SHP77 treated with DMSO at 0.1 percent for 48 hours (cell line): ENCODE measurements around the gene SLC25A3.
"Not testable (repeated sequence)": the region's sequence is repeated elsewhere in the genome, so short reads cannot be mapped to it uniquely, and the experiment has no call there.

Source experiments
- DNase-seq: peaks from one replicate; lab custom pipeline; 2025; lab: John Stamatoyannopoulos, UW

The SLC25A3 gene

DNA sequence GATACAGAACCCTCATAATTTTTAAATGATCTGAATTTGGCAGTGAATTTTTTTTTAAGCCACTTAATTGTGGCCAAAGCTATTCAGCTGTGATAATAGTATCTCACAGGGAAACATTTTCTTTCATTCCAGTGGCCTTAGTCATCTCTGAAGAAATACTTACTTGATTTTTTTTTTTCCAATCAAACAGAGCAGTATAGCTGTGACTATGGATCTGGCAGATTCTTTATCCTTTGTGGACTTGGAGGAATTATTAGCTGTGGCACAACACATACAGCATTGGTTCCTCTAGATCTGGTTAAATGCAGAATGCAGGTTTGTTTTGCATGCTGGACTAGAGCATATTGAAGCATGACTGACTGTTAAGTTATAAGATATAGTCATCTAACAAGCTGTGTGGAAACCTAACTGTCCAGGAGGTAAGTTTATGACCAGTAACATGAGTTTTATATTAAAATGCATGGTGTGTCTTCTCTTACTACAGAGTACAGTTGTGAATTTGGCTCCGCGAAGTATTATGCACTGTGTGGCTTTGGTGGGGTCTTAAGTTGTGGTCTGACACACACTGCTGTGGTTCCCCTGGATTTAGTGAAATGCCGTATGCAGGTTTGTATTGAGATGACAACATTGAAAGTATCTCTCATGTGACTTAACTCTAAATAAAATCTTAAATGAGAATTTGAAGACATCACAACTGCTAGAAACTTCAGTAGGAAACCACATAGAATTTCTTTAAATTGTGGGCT lies 1.9 kb downstream of the SLC25A3 start:
- no peak for DNase-seq

- DNase-seq, result not testable (repeated sequence)
Measured at GRCh38 chr12:98597313-98597712, 3.8 kb downstream of the SLC25A3 start.

DNA sequence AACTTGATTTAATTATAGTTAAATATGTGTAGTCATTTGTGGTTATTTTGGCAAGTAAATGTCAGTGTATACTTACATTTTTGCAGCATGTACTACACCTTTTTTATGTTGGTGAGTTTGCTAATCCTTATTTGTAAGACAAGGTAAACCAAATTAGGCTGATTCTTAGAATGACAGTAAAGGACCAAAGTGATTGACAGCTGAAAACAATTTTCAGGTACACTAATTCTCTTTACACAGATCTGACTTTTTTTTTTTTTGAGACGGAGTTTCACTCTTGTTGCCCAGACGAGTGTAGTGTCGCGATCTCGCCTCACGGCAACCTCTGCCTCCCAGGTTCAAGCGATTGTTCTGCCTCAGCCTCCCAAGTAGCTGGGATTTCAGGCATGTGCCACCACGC lies 8.4 kb downstream of the SLC25A3 start:
- no peak for DNase-seq

DNA sequence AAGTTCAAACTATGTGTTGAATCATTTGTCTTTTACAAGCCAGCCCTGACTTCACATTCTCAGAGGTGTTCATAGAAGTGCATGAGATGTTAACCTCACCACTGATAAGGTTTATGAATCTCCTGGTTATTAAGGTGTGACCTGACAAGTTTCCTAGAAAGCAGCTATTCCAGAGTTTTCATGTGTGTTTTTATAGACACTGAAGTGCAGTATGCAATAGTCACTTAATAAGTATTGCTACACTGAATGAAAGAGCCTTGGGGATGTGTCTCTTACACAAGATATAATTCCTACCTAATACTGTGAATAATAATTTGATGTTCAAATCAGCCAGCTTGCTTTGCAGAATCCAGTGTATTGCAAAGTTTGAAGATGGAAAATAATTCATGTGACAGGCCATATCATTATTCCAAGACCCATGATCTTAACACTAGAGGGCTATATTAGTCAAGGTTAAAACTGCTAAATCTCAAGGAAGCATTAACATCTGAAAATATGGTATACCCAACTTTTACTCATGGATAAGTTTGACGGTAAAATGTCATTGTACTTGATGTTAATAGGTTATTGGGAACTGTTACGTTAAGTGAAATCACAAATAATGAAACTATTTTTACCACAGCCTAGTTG lies 13.0 kb downstream of the SLC25A3 start:
- no peak for DNase-seq

DNA sequence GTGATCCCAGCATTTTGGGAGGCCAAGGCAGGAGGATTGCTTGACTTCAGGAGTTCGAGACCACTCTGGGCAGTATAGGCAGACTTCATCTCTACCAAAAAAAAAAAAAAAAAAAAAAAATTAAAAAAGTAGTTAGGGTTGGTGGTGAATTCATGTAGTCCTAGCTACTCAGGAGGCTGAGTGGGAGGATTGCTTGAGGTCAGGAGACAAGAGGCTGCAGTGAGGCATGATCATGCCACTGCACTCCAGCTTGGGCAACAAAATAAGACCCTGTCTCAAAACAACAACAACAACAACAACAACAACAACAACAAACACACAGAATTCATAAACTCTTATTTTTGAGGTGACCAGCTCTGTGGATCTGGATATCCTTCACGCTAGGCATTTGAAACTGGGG lies 17.1 kb downstream of the SLC25A3 start:
- no peak for DNase-seq

GRCh38 chr12:98612696-98613334 lies 19.3 kb downstream of the SLC25A3 start:
- DNase-seq, result no peak

GRCh38 chr12:98618952-98619351 lies 25.5 kb downstream of the SLC25A3 start:
- DNase-seq, result no peak

- DNase-seq, result no peak
Measured at GRCh38 chr12:98635657-98636323, 42.3 kb downstream of the SLC25A3 start.

GRCh38 chr12:98637068-98637467 lies 43.6 kb downstream of the SLC25A3 start:
- no peak for DNase-seq

DNA sequence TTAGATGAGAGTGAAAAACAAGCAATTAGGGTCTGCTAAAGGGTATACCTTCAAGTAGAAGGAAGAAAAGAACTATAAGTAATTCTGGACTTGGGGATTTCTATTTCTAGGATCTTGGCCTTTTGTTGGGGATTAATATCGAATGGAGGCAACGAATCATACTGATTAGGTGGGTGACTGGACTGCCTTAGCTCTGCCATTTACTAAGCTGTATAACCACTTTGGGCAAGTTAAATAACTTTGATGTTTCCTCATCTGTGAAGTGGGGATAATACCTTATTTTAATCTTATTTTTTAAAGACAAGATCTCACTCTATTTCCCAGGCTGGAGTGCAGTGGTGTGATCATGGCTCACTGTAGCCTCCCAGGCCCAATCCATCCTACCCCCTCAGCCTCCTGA lies 44.5 kb downstream of the SLC25A3 start:
- no peak for DNase-seq

GRCh38 chr12:98639491-98639890 lies 46.0 kb downstream of the SLC25A3 start:
- no peak for DNase-seq

- DNase-seq, result not testable (repeated sequence)
Measured at GRCh38 chr12:98642801-98643200, 49.3 kb downstream of the SLC25A3 start.

DNA sequence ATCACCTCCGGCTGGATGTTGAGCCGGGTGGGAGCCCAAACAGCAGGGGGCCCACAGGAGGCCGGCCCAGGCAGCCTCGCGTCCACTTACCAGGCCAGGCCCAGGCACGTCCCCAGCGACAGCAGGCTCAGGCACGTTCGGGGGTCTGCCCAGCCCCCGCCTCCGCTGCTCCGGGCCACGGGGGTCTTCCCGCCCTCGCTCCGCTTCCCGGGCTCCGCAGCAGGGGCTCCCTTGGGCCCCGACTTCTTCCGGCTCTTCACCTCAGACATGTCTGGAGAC lies 50.9 kb downstream of the SLC25A3 start:
- no peak for DNase-seq

DNA sequence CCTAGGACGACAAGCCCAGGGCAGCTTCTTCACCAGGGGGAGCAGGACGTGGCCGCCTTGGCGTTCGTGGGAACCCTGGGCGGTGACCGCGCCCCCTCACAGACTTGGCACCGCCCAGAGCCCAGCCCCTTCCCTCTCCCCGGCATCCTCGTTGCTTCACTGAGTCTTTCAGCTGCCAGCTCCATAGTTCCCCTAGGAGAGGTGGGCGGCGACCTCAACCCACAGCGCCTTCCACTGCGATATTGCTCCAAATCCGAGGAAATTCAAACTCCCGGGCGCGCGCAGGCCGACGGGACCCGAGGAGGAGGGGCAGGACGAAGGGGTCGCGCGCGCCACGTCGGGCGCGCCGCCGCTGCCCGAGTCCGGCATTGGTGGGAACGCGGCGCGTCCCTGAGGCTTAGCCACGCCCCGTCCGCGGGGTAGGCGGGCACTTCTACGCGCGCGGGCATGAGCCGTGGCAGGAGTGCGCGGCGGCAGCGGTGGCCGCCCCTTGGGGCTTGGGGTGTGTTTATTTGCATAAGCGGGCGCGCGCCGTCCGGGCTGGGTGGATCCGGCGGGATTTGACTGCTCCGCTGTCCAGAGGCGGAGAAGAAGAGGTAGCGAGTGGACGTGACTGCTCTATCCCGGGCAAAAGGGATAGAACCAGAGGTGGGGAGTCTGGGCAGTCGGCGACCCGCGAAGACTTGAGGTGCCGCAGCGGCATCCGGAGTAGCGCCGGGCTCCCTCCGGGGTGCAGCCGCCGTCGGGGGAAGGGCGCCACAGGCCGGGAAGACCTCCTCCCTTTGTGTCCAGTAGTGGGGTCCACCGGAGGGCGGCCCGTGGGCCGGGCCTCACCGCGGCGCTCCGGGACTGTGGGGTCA lies 51.5 kb downstream of the SLC25A3 start, which contains the start of the genes APAF1 and IKBIP:
Gene APAF1, plus strand, starts transcription at position 579 of the 860 bp plus-strand sequence. CDS start 3,070 bp downstream, outside the sequence.
Gene IKBIP, minus strand, starts transcription at position 77 of the 860 bp plus-strand sequence. CDS start 87 bp downstream, outside the sequence.
- peak; percentile 87 for DNase-seq

DNA sequence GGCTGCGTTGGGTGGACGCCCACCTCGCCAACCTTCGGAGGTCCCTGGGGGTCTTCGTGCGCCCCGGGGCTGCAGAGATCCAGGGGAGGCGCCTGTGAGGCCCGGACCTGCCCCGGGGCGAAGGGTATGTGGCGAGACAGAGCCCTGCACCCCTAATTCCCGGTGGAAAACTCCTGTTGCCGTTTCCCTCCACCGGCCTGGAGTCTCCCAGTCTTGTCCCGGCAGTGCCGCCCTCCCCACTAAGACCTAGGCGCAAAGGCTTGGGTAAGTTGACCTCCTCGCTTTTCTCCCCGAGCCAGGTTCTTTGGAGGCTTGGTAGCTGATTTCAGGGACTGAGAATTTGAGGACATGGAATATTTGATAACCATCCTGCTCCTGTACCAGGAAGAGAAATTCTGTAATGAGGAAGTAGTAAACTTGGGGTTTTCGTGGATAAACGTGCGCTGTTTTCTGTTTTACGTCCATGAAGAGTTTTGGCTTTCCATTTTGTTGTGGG lies 52.1 kb downstream of the SLC25A3 start:
- DNase-seq, result no peak

DNA sequence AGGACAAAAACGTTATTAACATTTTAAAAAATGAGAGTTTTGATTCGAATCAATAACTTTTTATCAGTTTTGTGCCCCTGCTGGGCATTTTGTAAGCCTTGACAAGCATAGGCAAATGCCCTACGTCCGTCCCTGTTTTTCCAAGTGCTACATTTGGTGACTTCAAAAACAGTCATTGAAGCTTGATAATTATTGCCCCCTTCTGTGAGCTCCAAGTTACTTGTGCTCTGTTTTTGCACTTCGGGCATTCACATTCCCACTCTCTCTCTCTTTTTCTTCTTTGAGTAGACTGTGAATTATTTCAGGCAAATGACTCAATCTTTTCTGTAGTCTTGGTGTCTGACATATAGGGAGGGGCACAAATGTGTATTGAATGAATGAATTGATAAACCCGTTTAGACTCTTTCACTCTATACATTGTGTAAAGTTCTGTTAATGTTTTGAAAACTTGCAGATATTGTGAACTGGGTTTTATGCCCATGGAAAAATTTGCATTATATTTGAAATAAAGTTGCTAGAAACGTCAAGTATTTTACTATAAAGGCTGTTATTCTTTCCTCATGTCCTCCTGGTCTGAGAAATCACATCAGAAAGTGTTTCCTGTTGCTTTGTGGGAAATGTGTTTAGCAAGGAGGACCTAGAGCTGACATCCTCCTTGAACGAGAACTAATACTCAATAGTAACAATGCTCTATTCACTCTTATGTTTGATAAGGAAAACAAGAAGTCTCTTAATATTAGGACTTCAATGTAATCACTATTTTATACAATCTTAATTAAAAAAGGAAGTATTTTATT lies 53.0 kb downstream of the SLC25A3 start:
- DNase-seq, result no peak

DNA sequence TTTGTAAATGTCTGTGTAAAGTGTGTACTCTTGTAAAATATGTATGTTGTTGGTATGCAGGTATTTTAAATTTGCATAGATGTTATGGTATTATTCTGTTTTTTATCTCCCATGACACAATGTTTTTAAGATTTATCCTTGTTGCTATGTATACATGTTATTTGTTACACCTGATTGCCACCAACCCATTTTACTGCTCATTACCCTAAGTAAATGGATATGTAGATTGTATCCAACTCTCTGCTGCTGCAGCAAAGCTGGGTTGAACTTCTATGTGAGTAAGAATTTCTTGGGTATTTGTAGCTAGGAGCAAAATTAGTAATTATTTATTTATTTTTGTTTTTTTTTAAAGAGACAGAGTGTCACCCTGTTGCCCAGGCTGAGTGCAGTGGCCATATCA lies 57.8 kb downstream of the SLC25A3 start:
- no peak for DNase-seq

GRCh38 chr12:98653866-98654493 lies 60.5 kb downstream of the SLC25A3 start:
- DNase-seq, result no peak
